HepG2 (cell line): ENCODE data around the gene TSPAN13. TPM values are rescaled to one million over a fixed set of nuclear protein-coding genes. Genes with fewer than 3 reads are reported as not detected.

ENCODE experiments used
- ATAC-seq: fragments of 200-7000 bp; cut with Tn5 transposase; 3 replicates; pipeline ENCODE4 v1.9.1; 2020; ENCODE audit warnings: mild to moderate bottlenecking, moderate library complexity
- BruUV-seq: library from RNA; stranded (reverse); fragments of 400-500 nt; replicated peaks from 2 replicates; lab custom pipeline; 2021; lab: Mats Ljungman, UMichigan
- CTCF ChIA-PET: fragments of 300-600 bp; formaldehyde crosslinking; extraction: SDS; loops from one replicate; lab custom pipeline; 2021; ENCODE audit warnings: low total read pairs, inconsistent platforms, low intra/inter-chr PET ratio; lab: Yijun Ruan, JAX
- POLR2A ChIA-PET: fragments of 350-600 bp; sonication (Branson Sonifier 250); formaldehyde crosslinking; loops from one replicate; lab custom pipeline; 2020; ENCODE audit warnings: antibody characterized with exemption, inconsistent platforms; lab: Yijun Ruan, JAX
- DNase-seq: peaks from one replicate; pipeline ENCODE4 v3.0.0-alpha.2; 2015; ENCODE audit warnings: low spot score
- FAIRE-seq: peaks from 3 replicates; lab custom pipeline; 2011; peaks lifted over from hg19 to GRCh38; lab: Jason Lieb, UNC
- H2AFZ ChIP-seq: one replicate; pipeline ENCODE4 v1.6.1; 2011; ENCODE audit warnings: low read length, inconsistent platforms
- H3K27ac ChIP-seq: fragments of 300-600 bp; 3 replicates; pipeline ENCODE4 v1.8.0; 2011; ENCODE audit warnings: mixed run types, mild to moderate bottlenecking, mixed read lengths, low read length, inconsistent platforms; ENCODE audit not compliant: insufficient read depth; ENCODE audit errors: extremely low read length
- H3K27me3 ChIP-seq, 2 experiments: fragments of 200-600 bp in 1 of 2; 2 replicates in 1 of 2; 3 replicates in 1 of 2; pipeline versions ENCODE4 v1.6.0 to v1.8.0; 2011; ENCODE audit warnings: low read length in 2 of 2, mild to moderate bottlenecking in 2 of 2, moderate library complexity in 2 of 2, inconsistent platforms in 1 of 2; ENCODE audit not compliant: insufficient read depth in 2 of 2, control insufficient read depth in 1 of 2
- H3K36me3 ChIP-seq, 2 experiments: fragments of 200-600 bp in 1 of 2; replicated peaks in 1 of 2; 2 replicates in 1 of 2; 3 replicates in 1 of 2; pipeline versions ENCODE4 v1.5.1 to v1.8.0; 2011; ENCODE audit warnings: low read length in 2 of 2, inconsistent platforms in 1 of 2; ENCODE audit not compliant: insufficient read depth in 2 of 2, control insufficient read depth in 1 of 2
- H3K4me1 ChIP-seq: 2 replicates; pipeline ENCODE4 v1.5.1; 2012; ENCODE audit warnings: low read length, inconsistent platforms; ENCODE audit not compliant: insufficient read depth
- H3K4me2 ChIP-seq: 2 replicates; pipeline ENCODE4 v1.6.0; 2011; ENCODE audit warnings: low read depth, low read length, inconsistent platforms
- H3K4me3 ChIP-seq, 3 experiments: fragments of 200-600 bp in 1 of 3; sonication (generic), shearing (Covaris generic) in 1 of 3; replicated peaks in 1 of 3; 2 replicates each; pipeline ENCODE4 v1.5.1; 2011 to 2016; ENCODE audit warnings: low read length in 3 of 3, inconsistent platforms in 2 of 3, low read depth in 2 of 3, mild to moderate bottlenecking in 2 of 3, control low read depth in 1 of 3, mixed read lengths in 1 of 3; ENCODE audit not compliant: insufficient read depth in 1 of 3
- H3K79me2 ChIP-seq: one replicate; pipeline ENCODE4 v1.6.1; 2011; ENCODE audit warnings: low read length, inconsistent platforms; ENCODE audit not compliant: insufficient read depth
- H3K9ac ChIP-seq: 2 replicates; pipeline ENCODE4 v1.6.0; 2011; ENCODE audit warnings: mild to moderate bottlenecking, low read depth, low read length, inconsistent platforms; ENCODE audit not compliant: insufficient read depth
- H3K9me3 ChIP-seq: 2 replicates; pipeline ENCODE4 v1.5.1; 2012; ENCODE audit warnings: mild to moderate bottlenecking, low read length
- H4K20me1 ChIP-seq: 2 replicates; pipeline ENCODE4 v1.6.0; 2011; ENCODE audit warnings: inconsistent platforms, mild to moderate bottlenecking, low read length, moderate library complexity; ENCODE audit not compliant: insufficient read depth
- ARNT ChIP-seq: fragments of 450-650 bp; IDR thresholded peaks from 2 replicates; pipeline ENCODE4 v1.6.1; 2017
- ATF7 ChIP-seq, 2 experiments: fragments of 450-650 bp in 1 of 2; sonication (generic) in 1 of 2; formaldehyde crosslinking in 1 of 2; IDR thresholded peaks; 2 replicates each; pipeline versions ENCODE4 v1.4.0 to v1.6.1; 2016 to 2020; ENCODE audit warnings: antibody characterized with exemption in 1 of 2, mild to moderate bottlenecking in 1 of 2, missing genetic modification reagents in 1 of 2
- NCOA1 ChIP-seq: sonication (generic); formaldehyde crosslinking; IDR thresholded peaks from 2 replicates; pipeline ENCODE4 v1.9.0; 2021; ENCODE audit warnings: missing genetic modification reagents
- PAX8 ChIP-seq: sonication (generic); formaldehyde crosslinking; IDR thresholded peaks from 2 replicates; pipeline ENCODE4 v1.8.0; 2022; ENCODE audit warnings: mild to moderate bottlenecking, missing genetic modification reagents, borderline replicate concordance
- PHF21A ChIP-seq: sonication (generic); formaldehyde crosslinking; IDR thresholded peaks from 2 replicates; pipeline ENCODE4 v1.5.0; 2020; ENCODE audit warnings: mild to moderate bottlenecking, missing genetic modification reagents
- TAF1 ChIP-seq: sonication (generic); formaldehyde crosslinking; IDR thresholded peaks from 2 replicates; pipeline ENCODE4 v1.4.0; 2020; ENCODE audit warnings: missing genetic modification reagents
- ZEB1 ChIP-seq: IDR thresholded peaks from 2 replicates; pipeline ENCODE4 v1.6.1; 2012; ENCODE audit warnings: mild to moderate bottlenecking, low read depth, inconsistent platforms; ENCODE audit not compliant: insufficient replicate concordance
- ZNF264 ChIP-seq: sonication (generic); formaldehyde crosslinking; IDR thresholded peaks from 2 replicates; pipeline ENCODE4 v1.4.0; 2020; ENCODE audit warnings: missing genetic modification reagents
- WGBS: methylation state at CpG from one replicate; pipeline ENCODE4 v1.1.6; 2017; ENCODE audit warnings: low lambda C conversion rate; 5-methylcytosine and 5-hydroxymethylcytosine counted together
- in situ Hi-C: cut with HindIII; loops from 2 replicates; pipeline ENCODE4 v1.10.0; 2017; ENCODE audit warnings: low pct_unique_long_range_greater_than_20kb; ENCODE audit not compliant: extremely low pct_ligation_motif_present
- intact Hi-C: fragments of 100-400 bp; cut with micrococcal nuclease; formaldehyde crosslinking; loops from one replicate; pipeline ENCODE4 v1.10.0; 2022; ENCODE audit not compliant: unreplicated experiment
- polyA plus RNA-seq, 8 experiments: library from polyadenylated mRNA; depleted of rRNA in 3 of 8; stranded (reverse) in 7 of 8; unstranded in 1 of 8; fragments of >200 nt; fragmentation: Illumina TruSeq in 4 of 8; extraction: Trizol in 4 of 8; gene quantifications; 2 replicates each; pipeline versions ENCODE4 v1.2.1 to v1.2.3, GENCODE V29; 2011 to 2016; ENCODE audit warnings: low read depth in 4 of 8, missing spikeins in 1 of 8, mixed read lengths in 1 of 8; ENCODE audit not compliant: insufficient read depth in 1 of 8
- total RNA-seq, 5 experiments: library from RNA; depleted of rRNA; stranded (reverse); fragments of >200 nt; fragmentation: Illumina TruSeq; extraction: Trizol; gene quantifications; 2 replicates each; pipeline ENCODE4 v1.2.3, GENCODE V29; 2016; ENCODE audit warnings: low read depth in 1 of 5
- TF ChIP-seq, protein P1 (sequence below): sonication (generic); formaldehyde crosslinking; IDR thresholded peaks from 2 replicates; pipeline ENCODE4 v1.9.0; 2021; ENCODE audit warnings: missing genetic modification reagents, borderline replicate concordance
- TF ChIP-seq, protein P2 (sequence below): sonication (generic); formaldehyde crosslinking; IDR thresholded peaks from 2 replicates; pipeline ENCODE4 v1.8.0; 2022; ENCODE audit warnings: missing genetic modification reagents, mild to moderate bottlenecking, borderline replicate concordance
- TF ChIP-seq, protein P3 (sequence below): sonication (generic); formaldehyde crosslinking; IDR thresholded peaks from 2 replicates; pipeline ENCODE4 v1.4.0; 2020; ENCODE audit warnings: missing genetic modification reagents, borderline replicate concordance

TSPAN13 gene
- total and polyA plus RNA-seq, 2 of the 13 experiments (the other 11 are each of a cell fraction or from before 2014, with no cell fraction given): 5.8 to 6.2 TPM

DNA sequence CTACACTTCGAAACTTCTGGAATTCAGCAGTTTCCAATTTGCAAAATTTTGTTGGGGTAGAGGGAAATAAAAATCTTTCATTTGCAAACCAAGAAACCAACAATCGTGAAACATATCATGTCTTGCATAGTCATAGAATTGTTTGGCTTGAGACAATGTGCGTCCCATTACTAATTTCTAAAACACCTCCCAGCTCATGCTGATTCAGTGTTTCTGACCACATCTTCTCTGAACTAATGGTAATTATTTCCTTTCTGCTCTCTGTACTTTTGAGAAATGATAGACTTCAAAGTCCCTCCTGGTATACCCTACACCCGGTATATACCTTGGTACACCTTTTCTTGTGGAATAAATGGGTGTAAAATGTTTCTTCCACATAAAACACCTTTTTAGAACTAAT, 41.8 kb upstream of the TSPAN13 start:
- no peak overlapping the region for H2AFZ ChIP-seq
- in situ Hi-C loops (no loop called here), intact Hi-C loops (no loop called here)
- no peaks in the 10 kb centered on the region for H3K27me3 ChIP-seq
- no peak for ATAC-seq
- ChIA-PET CTCF (no interaction called here), POLR2A (no interaction called here)
- H3K9me3 ChIP-seq: no peaks in the 10 kb centered on the region
- H3K9ac ChIP-seq: no peak overlapping the region
- no TSS peak for BruUV-seq
- no peak for TF ChIP-seq ARNT
- no peak for TF ChIP-seq ZNF264
- no peak for DNase-seq
- no peaks in the 10 kb centered on the region for H3K4me1 ChIP-seq
- H3K36me3 ChIP-seq: no peaks in the 10 kb centered on the region
- H3K4me3 ChIP-seq: no peak overlapping the region
- H3K27ac ChIP-seq: no peak overlapping the region
- H4K20me1 ChIP-seq: no peaks in the 10 kb centered on the region
- H3K79me2 ChIP-seq: no peaks in the 10 kb centered on the region
- no peak overlapping the region for H3K4me2 ChIP-seq
- 94% methylated on average over 4 of the region's 4 CpGs for WGBS
- no peak for FAIRE-seq

DNA sequence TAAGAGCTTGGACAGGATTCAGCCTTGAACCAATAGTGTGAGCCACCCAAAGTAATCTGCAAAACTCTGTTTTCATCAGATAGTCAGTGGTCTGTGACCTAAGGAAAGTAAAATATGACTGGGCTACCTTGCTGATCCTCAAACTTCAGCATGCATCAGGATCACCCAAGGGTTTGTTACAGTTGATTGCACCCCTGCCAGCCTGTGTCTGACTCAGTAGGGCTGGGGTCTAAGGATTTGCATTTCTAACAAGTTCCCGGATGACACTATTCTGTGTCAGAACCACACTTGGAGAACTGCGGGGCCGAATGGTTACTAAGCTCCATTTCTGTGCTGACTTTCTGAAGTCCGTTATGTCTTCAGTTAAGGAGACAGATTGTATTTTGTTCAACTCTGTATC, 40.6 kb upstream of the TSPAN13 start:
- TF ChIP-seq ZEB1 (no peak), TAF1 (CRISPR knock-in tag) (no peak), NCOA1 (no peak), PAX8 (no peak), PHF21A (no peak), ATF7 (IDR thresholded peaks at IDR 0.05) (no peak), ATF7 (CRISPR knock-in tag; IDR thresholded peaks at IDR 0.05) (no peak)
- TF ChIP-seq, protein P1, sequence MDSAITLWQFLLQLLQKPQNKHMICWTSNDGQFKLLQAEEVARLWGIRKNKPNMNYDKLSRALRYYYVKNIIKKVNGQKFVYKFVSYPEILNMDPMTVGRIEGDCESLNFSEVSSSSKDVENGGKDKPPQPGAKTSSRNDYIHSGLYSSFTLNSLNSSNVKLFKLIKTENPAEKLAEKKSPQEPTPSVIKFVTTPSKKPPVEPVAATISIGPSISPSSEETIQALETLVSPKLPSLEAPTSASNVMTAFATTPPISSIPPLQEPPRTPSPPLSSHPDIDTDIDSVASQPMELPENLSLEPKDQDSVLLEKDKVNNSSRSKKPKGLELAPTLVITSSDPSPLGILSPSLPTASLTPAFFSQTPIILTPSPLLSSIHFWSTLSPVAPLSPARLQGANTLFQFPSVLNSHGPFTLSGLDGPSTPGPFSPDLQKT (CRISPR knock-in tag): no peak
- TF ChIP-seq, protein P2, sequence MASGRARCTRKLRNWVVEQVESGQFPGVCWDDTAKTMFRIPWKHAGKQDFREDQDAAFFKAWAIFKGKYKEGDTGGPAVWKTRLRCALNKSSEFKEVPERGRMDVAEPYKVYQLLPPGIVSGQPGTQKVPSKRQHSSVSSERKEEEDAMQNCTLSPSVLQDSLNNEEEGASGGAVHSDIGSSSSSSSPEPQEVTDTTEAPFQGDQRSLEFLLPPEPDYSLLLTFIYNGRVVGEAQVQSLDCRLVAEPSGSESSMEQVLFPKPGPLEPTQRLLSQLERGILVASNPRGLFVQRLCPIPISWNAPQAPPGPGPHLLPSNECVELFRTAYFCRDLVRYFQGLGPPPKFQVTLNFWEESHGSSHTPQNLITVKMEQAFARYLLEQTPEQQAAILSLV (CRISPR knock-in tag): no peak
- TF ChIP-seq, protein P3, sequence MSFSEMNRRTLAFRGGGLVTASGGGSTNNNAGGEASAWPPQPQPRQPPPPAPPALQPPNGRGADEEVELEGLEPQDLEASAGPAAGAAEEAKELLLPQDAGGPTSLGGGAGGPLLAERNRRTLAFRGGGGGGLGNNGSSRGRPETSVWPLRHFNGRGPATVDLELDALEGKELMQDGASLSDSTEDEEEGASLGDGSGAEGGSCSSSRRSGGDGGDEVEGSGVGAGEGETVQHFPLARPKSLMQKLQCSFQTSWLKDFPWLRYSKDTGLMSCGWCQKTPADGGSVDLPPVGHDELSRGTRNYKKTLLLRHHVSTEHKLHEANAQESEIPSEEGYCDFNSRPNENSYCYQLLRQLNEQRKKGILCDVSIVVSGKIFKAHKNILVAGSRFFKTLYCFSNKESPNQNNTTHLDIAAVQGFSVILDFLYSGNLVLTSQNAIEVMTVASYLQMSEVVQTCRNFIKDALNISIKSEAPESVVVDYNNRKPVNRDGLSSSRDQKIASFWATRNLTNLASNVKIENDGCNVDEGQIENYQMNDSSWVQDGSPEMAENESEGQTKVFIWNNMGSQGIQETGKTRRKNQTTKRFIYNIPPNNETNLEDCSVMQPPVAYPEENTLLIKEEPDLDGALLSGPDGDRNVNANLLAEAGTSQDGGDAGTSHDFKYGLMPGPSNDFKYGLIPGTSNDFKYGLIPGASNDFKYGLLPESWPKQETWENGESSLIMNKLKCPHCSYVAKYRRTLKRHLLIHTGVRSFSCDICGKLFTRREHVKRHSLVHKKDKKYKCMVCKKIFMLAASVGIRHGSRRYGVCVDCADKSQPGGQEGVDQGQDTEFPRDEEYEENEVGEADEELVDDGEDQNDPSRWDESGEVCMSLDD: no peak
- H3K9me3 ChIP-seq: no peaks in the 10 kb centered on the region
- H2AFZ ChIP-seq: no peak overlapping the region
- no peak overlapping the region for H3K4me3 ChIP-seq
- no peaks in the 10 kb centered on the region for H3K36me3 ChIP-seq
- H3K9ac ChIP-seq: no peak overlapping the region
- DNase-seq: no peak
- FAIRE-seq: no peak
- intact Hi-C loops (no loop called here), in situ Hi-C loops (no loop called here)
- no peak overlapping the region for H3K4me2 ChIP-seq
- no peak overlapping the region for H3K27ac ChIP-seq
- ATAC-seq: no peak
- ChIA-PET CTCF (no interaction called here), POLR2A (no interaction called here)
- WGBS: 100% methylated on average over 4 of the region's 4 CpGs
- H3K27me3 ChIP-seq: no peaks in the 10 kb centered on the region
- H3K4me1 ChIP-seq: no peaks in the 10 kb centered on the region
- no TSS peak for BruUV-seq
- H3K79me2 ChIP-seq: no peaks in the 10 kb centered on the region
- no peaks in the 10 kb centered on the region for H4K20me1 ChIP-seq
